Measurements from ENCODE around the gene CX3CR1.
A peak's percentile ranks its signal among the peaks of the same experiment; 100 is the strongest.

CX3CR1 gene

DNA sequence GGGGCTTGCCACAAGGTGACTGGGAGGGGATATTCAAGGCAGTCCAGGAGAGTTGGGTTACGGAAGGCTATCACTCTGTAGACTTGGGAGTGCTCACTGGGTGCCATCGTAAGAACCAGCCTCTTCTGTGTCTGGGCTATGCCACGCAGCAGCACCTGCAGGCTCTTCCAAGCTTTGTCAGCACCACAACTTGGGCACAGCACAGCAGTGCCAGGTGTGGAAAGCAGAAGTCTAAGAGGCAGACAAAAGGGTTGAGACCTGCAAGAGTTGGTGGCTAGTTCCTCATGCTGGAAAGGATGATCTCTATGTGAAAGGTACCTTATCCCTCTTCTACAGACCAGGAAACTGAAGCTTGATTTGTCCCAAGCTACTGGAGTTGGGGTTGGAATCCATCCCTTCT lies 15.8 kb downstream of the CX3CR1 start:
- TF ChIP-seq POLR2AphosphoS5 (IDR thresholded peaks at IDR 0.05; ENCODE audit: low read depth) (peak; percentile 72; the same call in 1 of the 2 replicates), SPI1 (IDR thresholded peaks at IDR 0.05; ENCODE audit: borderline replicate concordance, low read depth) (peak; percentile 90), GABPA (IDR thresholded peaks at IDR 0.05; ENCODE audit: low read depth) (no peak)
- TF ChIP-seq, protein P1, sequence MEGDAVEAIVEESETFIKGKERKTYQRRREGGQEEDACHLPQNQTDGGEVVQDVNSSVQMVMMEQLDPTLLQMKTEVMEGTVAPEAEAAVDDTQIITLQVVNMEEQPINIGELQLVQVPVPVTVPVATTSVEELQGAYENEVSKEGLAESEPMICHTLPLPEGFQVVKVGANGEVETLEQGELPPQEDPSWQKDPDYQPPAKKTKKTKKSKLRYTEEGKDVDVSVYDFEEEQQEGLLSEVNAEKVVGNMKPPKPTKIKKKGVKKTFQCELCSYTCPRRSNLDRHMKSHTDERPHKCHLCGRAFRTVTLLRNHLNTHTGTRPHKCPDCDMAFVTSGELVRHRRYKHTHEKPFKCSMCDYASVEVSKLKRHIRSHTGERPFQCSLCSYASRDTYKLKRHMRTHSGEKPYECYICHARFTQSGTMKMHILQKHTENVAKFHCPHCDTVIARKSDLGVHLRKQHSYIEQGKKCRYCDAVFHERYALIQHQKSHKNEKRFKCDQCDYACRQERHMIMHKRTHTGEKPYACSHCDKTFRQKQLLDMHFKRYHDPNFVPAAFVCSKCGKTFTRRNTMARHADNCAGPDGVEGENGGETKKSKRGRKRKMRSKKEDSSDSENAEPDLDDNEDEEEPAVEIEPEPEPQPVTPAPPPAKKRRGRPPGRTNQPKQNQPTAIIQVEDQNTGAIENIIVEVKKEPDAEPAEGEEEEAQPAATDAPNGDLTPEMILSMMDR (IDR thresholded peaks at IDR 0.05; ENCODE audit: insufficient read depth, low read length), result no peak
- TF ChIP-seq, protein P2, sequence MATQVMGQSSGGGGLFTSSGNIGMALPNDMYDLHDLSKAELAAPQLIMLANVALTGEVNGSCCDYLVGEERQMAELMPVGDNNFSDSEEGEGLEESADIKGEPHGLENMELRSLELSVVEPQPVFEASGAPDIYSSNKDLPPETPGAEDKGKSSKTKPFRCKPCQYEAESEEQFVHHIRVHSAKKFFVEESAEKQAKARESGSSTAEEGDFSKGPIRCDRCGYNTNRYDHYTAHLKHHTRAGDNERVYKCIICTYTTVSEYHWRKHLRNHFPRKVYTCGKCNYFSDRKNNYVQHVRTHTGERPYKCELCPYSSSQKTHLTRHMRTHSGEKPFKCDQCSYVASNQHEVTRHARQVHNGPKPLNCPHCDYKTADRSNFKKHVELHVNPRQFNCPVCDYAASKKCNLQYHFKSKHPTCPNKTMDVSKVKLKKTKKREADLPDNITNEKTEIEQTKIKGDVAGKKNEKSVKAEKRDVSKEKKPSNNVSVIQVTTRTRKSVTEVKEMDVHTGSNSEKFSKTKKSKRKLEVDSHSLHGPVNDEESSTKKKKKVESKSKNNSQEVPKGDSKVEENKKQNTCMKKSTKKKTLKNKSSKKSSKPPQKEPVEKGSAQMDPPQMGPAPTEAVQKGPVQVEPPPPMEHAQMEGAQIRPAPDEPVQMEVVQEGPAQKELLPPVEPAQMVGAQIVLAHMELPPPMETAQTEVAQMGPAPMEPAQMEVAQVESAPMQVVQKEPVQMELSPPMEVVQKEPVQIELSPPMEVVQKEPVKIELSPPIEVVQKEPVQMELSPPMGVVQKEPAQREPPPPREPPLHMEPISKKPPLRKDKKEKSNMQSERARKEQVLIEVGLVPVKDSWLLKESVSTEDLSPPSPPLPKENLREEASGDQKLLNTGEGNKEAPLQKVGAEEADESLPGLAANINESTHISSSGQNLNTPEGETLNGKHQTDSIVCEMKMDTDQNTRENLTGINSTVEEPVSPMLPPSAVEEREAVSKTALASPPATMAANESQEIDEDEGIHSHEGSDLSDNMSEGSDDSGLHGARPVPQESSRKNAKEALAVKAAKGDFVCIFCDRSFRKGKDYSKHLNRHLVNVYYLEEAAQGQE (IDR thresholded peaks at IDR 0.05; ENCODE audit: insufficient replicate concordance, low read depth), result peak; percentile 46
- H3K4me3 ChIP-seq (replicated peaks; ENCODE audit: insufficient read depth, low read length), result no peak overlapping the region
- DNase-seq (ENCODE audit: low read depth in 1 of 2, low spot score in 1 of 2), result peak in 1 of 2 experiments; percentile 75
- no peak overlapping the region for H3K27ac ChIP-seq (replicated peaks)
- no peaks in the 10 kb centered on the region for H3K27me3 ChIP-seq (ENCODE audit: insufficient read depth, poor library complexity, severe bottlenecking)

DNA sequence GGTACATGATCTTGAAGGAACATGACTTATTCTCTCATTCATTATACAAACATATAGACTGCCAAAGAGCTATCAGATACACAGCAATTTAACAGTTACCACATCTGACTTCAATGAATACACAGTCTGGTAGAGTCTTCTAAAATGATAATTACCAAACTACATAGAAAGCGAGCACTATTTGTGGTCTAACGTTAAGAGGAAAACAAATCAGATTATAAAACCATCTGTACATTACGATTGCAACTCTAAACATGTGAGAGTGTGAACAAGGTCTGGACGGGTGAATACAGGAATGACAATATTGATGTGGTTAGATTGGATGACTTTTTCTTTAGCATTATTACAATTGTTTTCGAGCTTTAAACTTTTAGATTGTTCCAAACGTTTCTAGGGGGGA lies 16.3 kb downstream of the CX3CR1 start:
- DNase-seq (ENCODE audit: low read depth in 1 of 2, low spot score in 1 of 2), result no peak
- TF ChIP-seq SPI1 (IDR thresholded peaks at IDR 0.05; ENCODE audit: borderline replicate concordance, low read depth) (no peak), GABPA (IDR thresholded peaks at IDR 0.05; ENCODE audit: low read depth) (no peak), POLR2AphosphoS5 (IDR thresholded peaks at IDR 0.05; ENCODE audit: low read depth) (no peak)
- TF ChIP-seq, protein P2 (IDR thresholded peaks at IDR 0.05; ENCODE audit: insufficient replicate concordance, low read depth), result no peak
- TF ChIP-seq, protein P1 (IDR thresholded peaks at IDR 0.05; ENCODE audit: insufficient read depth, low read length), result no peak
- Histone ChIP-seq H3K27me3 (ENCODE audit: insufficient read depth, poor library complexity, severe bottlenecking) (no peaks in the 10 kb centered on the region), H3K4me3 (replicated peaks; ENCODE audit: insufficient read depth, low read length) (no peak overlapping the region), H3K27ac (replicated peaks) (no peak overlapping the region)

DNA sequence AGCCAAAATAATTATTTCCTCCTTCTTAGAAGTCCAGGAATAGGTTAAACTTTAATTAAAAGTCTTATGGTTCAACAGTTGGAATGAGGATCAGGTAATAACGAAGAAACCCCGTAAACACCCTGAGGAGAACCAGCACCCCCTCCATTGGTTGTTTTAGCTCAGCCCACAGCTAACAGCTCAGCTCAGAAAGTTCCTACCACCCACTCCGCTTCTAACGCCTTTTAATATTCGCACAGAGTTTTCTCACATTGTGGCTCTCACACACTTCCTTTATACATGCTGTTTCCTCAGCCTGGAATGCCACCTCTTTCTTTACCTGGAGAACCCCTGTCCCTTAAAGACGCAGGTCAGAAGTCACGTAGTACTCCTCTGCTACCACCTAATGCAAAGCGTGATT lies 17.0 kb downstream of the CX3CR1 start:
- Histone ChIP-seq H3K4me3 (replicated peaks; ENCODE audit: insufficient read depth, low read length) (no peak overlapping the region), H3K27ac (replicated peaks) (no peak overlapping the region), H3K27me3 (ENCODE audit: insufficient read depth, poor library complexity, severe bottlenecking) (no peaks in the 10 kb centered on the region)
- no peak for DNase-seq (ENCODE audit: low read depth in 1 of 2, low spot score in 1 of 2)
- no peak for TF ChIP-seq GABPA (IDR thresholded peaks at IDR 0.05; ENCODE audit: low read depth)
- TF ChIP-seq, protein P1 (IDR thresholded peaks at IDR 0.05; ENCODE audit: insufficient read depth, low read length), result no peak

DNA sequence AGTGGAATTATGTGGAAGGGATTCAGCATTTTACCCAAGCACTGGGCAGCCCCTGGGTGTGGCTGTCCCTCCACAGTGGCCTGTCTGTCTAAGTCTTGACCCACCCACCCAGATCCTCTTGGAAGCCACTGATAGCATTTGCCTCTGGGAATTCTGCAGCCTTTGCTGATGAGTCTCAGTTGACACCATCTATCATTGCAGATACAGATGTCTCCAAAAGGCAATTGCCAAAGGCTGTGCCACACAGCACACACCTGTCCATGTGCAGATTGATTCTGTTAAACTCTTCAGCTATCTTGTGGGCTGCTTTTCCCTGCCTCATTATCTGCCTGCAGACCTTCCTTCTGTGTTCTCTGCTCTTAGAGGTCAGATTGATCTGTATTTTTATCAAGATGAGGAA lies 18.1 kb downstream of the CX3CR1 start:
- peak overlapping the region; percentile 87 for H3K27ac ChIP-seq (replicated peaks)
- no peak for DNase-seq (ENCODE audit: low read depth in 1 of 2, low spot score in 1 of 2)
- TF ChIP-seq, protein P2 (IDR thresholded peaks at IDR 0.05; ENCODE audit: insufficient replicate concordance, low read depth), result no peak
- TF ChIP-seq POLR2AphosphoS5 (IDR thresholded peaks at IDR 0.05; ENCODE audit: low read depth), result no peak
- TF ChIP-seq SPI1 (IDR thresholded peaks at IDR 0.05; ENCODE audit: borderline replicate concordance, low read depth), result no peak
- TF ChIP-seq GABPA (IDR thresholded peaks at IDR 0.05; ENCODE audit: low read depth), result no peak
- TF ChIP-seq, protein P1 (IDR thresholded peaks at IDR 0.05; ENCODE audit: insufficient read depth, low read length), result no peak
- no peak overlapping the region for H3K4me3 ChIP-seq (replicated peaks; ENCODE audit: insufficient read depth, low read length)
- no peaks in the 10 kb centered on the region for H3K27me3 ChIP-seq (ENCODE audit: insufficient read depth, poor library complexity, severe bottlenecking)
